ENCODE data around the gene FCER1G. TPM values are rescaled to one million over a fixed set of nuclear protein-coding genes. Genes with fewer than 3 reads are reported as not detected.
A peak's percentile ranks its signal among the peaks of the same experiment; 100 is the strongest.

Gene FCER1G
- total and polyA plus RNA-seq, 9 of the 15 experiments (the other 6 are each of a cell fraction or from before 2014, with no cell fraction given): 0.15 to 0.69 (median 0.31) TPM; not detected in 2

- no peak overlapping the region for H3K27ac ChIP-seq (ENCODE audit: extremely low read depth, low read depth, low read length)
- CTCF ChIA-PET (ENCODE audit: low intra/inter-chr PET ratio): no interaction called here
- H3K4me2 ChIP-seq (ENCODE audit: insufficient read depth, low read length): no peak overlapping the region
- POLR2A ChIA-PET: interaction anchor here (3.0 to 3.1 kb wide), 2 partner anchors 11 to 14 kb away, joined by 10 to 12 read pairs; no protein-coding TSS in a partner anchor
- BruUV-seq (replicated peaks): no TSS peak
- ATAC-seq (no peak), FAIRE-seq (no peak), DNase-seq (ENCODE audit: extremely low read depth in 1 of 4, low spot score in 3 of 4) (no peak)
- no peaks in the 10 kb centered on the region for H4K20me1 ChIP-seq (replicated peaks; ENCODE audit: control insufficient read depth, insufficient read depth, low read length)
- in situ Hi-C loops (cut with MboI) (no loop called here), intact Hi-C loops (cut with micrococcal nuclease) (loop anchor here (10.0 kb wide), 1 partner anchor 337 kb away; no protein-coding TSS in a partner anchor)
- H2AFZ ChIP-seq (ENCODE audit: low read depth, low read length): no peak overlapping the region
- no peak for TF ChIP-seq SRF (CRISPR knock-in tag; IDR thresholded peaks at IDR 0.05)
- TF ChIP-seq BCOR (IDR thresholded peaks at IDR 0.05): no peak
- TF ChIP-seq TRIM25 (IDR thresholded peaks at IDR 0.05; ENCODE audit: borderline replicate concordance): no peak
- no peak for TF ChIP-seq NR2F6 (CRISPR knock-in tag; IDR thresholded peaks at IDR 0.05)
- no peak for TF ChIP-seq ZNF699 (CRISPR knock-in tag; IDR thresholded peaks at IDR 0.05; ENCODE audit: insufficient replicate concordance)
- TF ChIP-seq RBFOX2 (IDR thresholded peaks at IDR 0.05; ENCODE audit: low read depth, low read length): peak; percentile 37; the same call in 1 of the 2 replicates
- no peaks in the 10 kb centered on the region for H3K9me3 ChIP-seq (replicated peaks; ENCODE audit: control insufficient read depth, insufficient read depth, low read depth, low read length)
- peaks cover 37% of the 10 kb centered on the region for H3K79me2 ChIP-seq (ENCODE audit: control insufficient read depth, insufficient read depth, low read length)
- 93% methylated on average over 10 of the region's 12 CpGs for WGBS (ENCODE audit: insufficient coverage, low coverage, missing lambda C conversion rate)
- no peaks in the 10 kb centered on the region for H3K9me1 ChIP-seq (ENCODE audit: control insufficient read depth, insufficient read depth, low read length)
- no peak overlapping the region for H3K4me3 ChIP-seq
- H3K36me3 ChIP-seq (ENCODE audit: control insufficient read depth, insufficient read depth, low read length): peaks cover 83% of the 10 kb centered on the region
- H3K4me1 ChIP-seq (replicated peaks in 1 of 2; ENCODE audit: control insufficient read depth in 2 of 2, insufficient read depth in 2 of 2, low read length in 2 of 2): peaks cover 19 to 44% of the 10 kb centered on the region in 2 experiments; a peak in 4 of 5 replicates
- peak overlapping the region in 1 of 2 experiments; percentile 27; a peak in 1 of 4 replicates for H3K9ac ChIP-seq (ENCODE audit: insufficient read depth in 1 of 2, low read depth in 2 of 2, low read length in 2 of 2)
- no peaks in the 10 kb centered on the region for H3K27me3 ChIP-seq (ENCODE audit: control insufficient read depth in 2 of 2, insufficient read depth in 2 of 2, low read length in 2 of 2)
Measured at GRCh38 chr1:161171696-161172095, 43.4 kb upstream of the FCER1G start.
